ENCODE results near the gene NBPF8. TPM values are rescaled to one million over a fixed set of nuclear protein-coding genes. Genes with fewer than 3 reads are reported as not detected.
"Not testable (repeated sequence)": the region's sequence is repeated elsewhere in the genome, so short reads cannot be mapped to it uniquely, and the experiment has no call there.

The NBPF8 gene
- total RNA-seq, 2 experiments from 2014 or later: 20.8 to 21.1 TPM

- H3K9me3 Mint-ChIP-seq; CTCF ChIA-PET; ATAC-seq; H3K36me3 Mint-ChIP-seq (ENCODE audit: low read depth); H3K27me3 Mint-ChIP-seq; intact Hi-C loops (cut with micrococcal nuclease); DNase-seq; POLR2A ChIA-PET; H3K27ac Mint-ChIP-seq; H3K4me1 Mint-ChIP-seq (ENCODE audit: low read depth); H3K4me3 Mint-ChIP-seq: not testable (repeated sequence)
Observed at GRCh38 chr1:120433831-120434230, 19.0 kb downstream of the NBPF8 start.

- POLR2A ChIA-PET; H3K36me3 Mint-ChIP-seq (ENCODE audit: low read depth); H3K9me3 Mint-ChIP-seq; CTCF ChIA-PET; ATAC-seq; intact Hi-C loops (cut with micrococcal nuclease); H3K4me1 Mint-ChIP-seq (ENCODE audit: low read depth); DNase-seq; H3K27ac Mint-ChIP-seq; H3K27me3 Mint-ChIP-seq; H3K4me3 Mint-ChIP-seq: not testable (repeated sequence)
Observed at GRCh38 chr1:120449124-120449523, 34.3 kb downstream of the NBPF8 start.

Other genes with a start within 250 kb of the NBPF8 start
- gene SEC22B, start 238.5 kb upstream of the NBPF8 start, total RNA-seq: 10 to 100 TPM; 17.3 to 18.8 TPM